OCI-LY7 (cell line): ENCODE data around the gene PPT1. TPM values are rescaled to one million over a fixed set of nuclear protein-coding genes. Genes with fewer than 3 reads are reported as not detected.

Experiments used
- BruUV-seq: library from RNA; stranded (reverse); fragments of 400-500 nt; replicated peaks from 2 replicates; lab custom pipeline; 2021; lab: Mats Ljungman, UMichigan
- CTCF ChIA-PET: fragments of 300-600 bp; sonication (Branson Sonifier 250); formaldehyde crosslinking; loops from one replicate; lab custom pipeline; 2022; ENCODE audit warnings: antibody characterized with exemption; ENCODE audit not compliant: unreplicated experiment; lab: Charles Lee
- POLR2A ChIA-PET: fragments of 300-600 bp; sonication (Branson Sonifier 250); formaldehyde crosslinking; loops from one replicate; lab custom pipeline; 2022; ENCODE audit warnings: antibody characterized with exemption; lab: Charles Lee
- DNase-seq: peaks from one replicate; pipeline ENCODE4 v3.0.0-alpha.2; 2015; ENCODE audit warnings: low spot score
- H2AFZ ChIP-seq: fragments of 200-600 bp; sonication (generic), shearing (Covaris generic); 2 replicates; pipeline ENCODE4 v1.6.1; 2014; ENCODE audit warnings: mild to moderate bottlenecking, antibody characterized with exemption, low read length, moderate library complexity
- H3K27ac ChIP-seq: fragments of 200-600 bp; sonication (generic); 2 replicates; pipeline ENCODE4 v1.5.1; 2014; ENCODE audit warnings: mixed run types, low read depth, mild to moderate bottlenecking, moderate library complexity, low read length, inconsistent platforms; ENCODE audit not compliant: poor library complexity, severe bottlenecking
- H3K36me3 ChIP-seq: fragments of 200-600 bp; sonication (generic); 2 replicates; pipeline ENCODE4 v1.6.1; 2014; ENCODE audit warnings: mild to moderate bottlenecking, antibody characterized with exemption, low read length, moderate library complexity, mixed read lengths; ENCODE audit not compliant: insufficient read depth
- H3K4me1 ChIP-seq: fragments of 200-600 bp; sonication (generic); 2 replicates; pipeline ENCODE4 v1.5.1; 2014; ENCODE audit warnings: mild to moderate bottlenecking, low read length; ENCODE audit not compliant: insufficient read depth, poor library complexity, severe bottlenecking
- H3K4me2 ChIP-seq: fragments of 200-600 bp; sonication (generic); 2 replicates; pipeline ENCODE4 v1.6.1; 2014; ENCODE audit warnings: mild to moderate bottlenecking, low read length
- H3K4me3 ChIP-seq: fragments of 200-600 bp; sonication (generic); 2 replicates; pipeline ENCODE4 v1.5.1; 2014; ENCODE audit warnings: mild to moderate bottlenecking, low read depth, low read length; ENCODE audit not compliant: poor library complexity, severe bottlenecking
- H3K79me2 ChIP-seq: fragments of 200-600 bp; sonication (generic); 2 replicates; pipeline ENCODE4 v1.6.1; 2016; ENCODE audit warnings: low read depth, mild to moderate bottlenecking, low read length, moderate library complexity, mixed read lengths; ENCODE audit not compliant: insufficient read depth
- H3K9me2 ChIP-seq: fragments of 200-600 bp; sonication (generic); 2 replicates; pipeline ENCODE4 v1.6.1; 2016; ENCODE audit warnings: mild to moderate bottlenecking, low read length, mixed read lengths; ENCODE audit not compliant: insufficient read depth
- H3K9me3 ChIP-seq: fragments of 200-600 bp; sonication (generic); 2 replicates; pipeline ENCODE4 v1.6.1; 2014; ENCODE audit warnings: mild to moderate bottlenecking, mixed run types, low read length, mixed read lengths
- H4K20me1 ChIP-seq: fragments of 200-600 bp; sonication (generic); 2 replicates; pipeline ENCODE4 v1.6.1; 2014; ENCODE audit warnings: mild to moderate bottlenecking, antibody characterized with exemption, low read length, moderate library complexity, mixed read lengths; ENCODE audit not compliant: insufficient read depth
- CTCF ChIP-seq: fragments of 200-600 bp; sonication (generic); conservative IDR thresholded peaks from 2 replicates; pipeline ENCODE4 v1.5.1; 2014; ENCODE audit warnings: mild to moderate bottlenecking, antibody characterized with exemption, low read length, moderate library complexity, mixed read lengths
- EZH2phosphoT487 ChIP-seq: fragments of 200-600 bp; sonication (generic); IDR thresholded peaks from 2 replicates; pipeline ENCODE4 v1.6.1; 2018; ENCODE audit warnings: low read depth, borderline replicate concordance, mild to moderate bottlenecking, mixed run types, antibody characterized with exemption, low read length, moderate library complexity, mixed read lengths
- intact Hi-C: fragments of 100-400 bp; cut with micrococcal nuclease; formaldehyde crosslinking; loops from one replicate; pipeline ENCODE4 v1.10.0; 2022; ENCODE audit not compliant: unreplicated experiment
- total RNA-seq, 2 experiments: library from RNA; depleted of rRNA in 1 of 2; stranded (reverse); fragments of >200 nt in 1 of 2; shearing (Covaris generic) in 1 of 2; gene quantifications; 2 replicates each; pipeline ENCODE4 v1.2.3, GENCODE V29; 2014 to 2022

PPT1 gene
- total RNA-seq, 2 experiments from 2014 or later = 55.9 to 66.5 TPM

- H3K4me3 ChIP-seq = peak overlapping the region; percentile 91
- peaks cover 29% of the 10 kb centered on the region for H3K4me1 ChIP-seq
- H4K20me1 ChIP-seq = no peaks in the 10 kb centered on the region
- TSS peak; percentile 80 for BruUV-seq
- H3K79me2 ChIP-seq = peaks cover 25% of the 10 kb centered on the region
- DNase-seq = no peak
- no peak for TF ChIP-seq EZH2phosphoT487
- no peak for TF ChIP-seq CTCF
- H3K4me2 ChIP-seq = peak overlapping the region; percentile 83
- ChIA-PET CTCF (interaction anchor here (0.5 kb wide), 1 partner anchor 248 kb away, joined by 6 read pairs; no protein-coding TSS in a partner anchor), POLR2A (interaction anchor here (0.6 kb wide), 2 partner anchors 183 to 381 kb away, joined by 3 read pairs; no protein-coding TSS in a partner anchor)
- H3K36me3 ChIP-seq = peaks cover 29% of the 10 kb centered on the region
- H3K9me2 ChIP-seq = no peaks in the 10 kb centered on the region
- no peaks in the 10 kb centered on the region for H3K9me3 ChIP-seq
- intact Hi-C loops = no loop called here
- H3K27ac ChIP-seq = peak overlapping the region; percentile 34
- H2AFZ ChIP-seq = peak overlapping the region; percentile 98
These were observed 441 bp downstream of the PPT1 start for GRCh38 chr1:40096646-40096976.

GRCh38 chr1:40095806-40096205 is 1.2 kb downstream of the PPT1 start:
- Histone ChIP-seq H3K36me3 (peaks cover 37% of the 10 kb centered on the region), H3K4me3 (peak overlapping the region; percentile 91), H3K4me2 (peak overlapping the region; percentile 83), H3K79me2 (peaks cover 25% of the 10 kb centered on the region), H4K20me1 (no peaks in the 10 kb centered on the region), H3K9me2 (no peaks in the 10 kb centered on the region), H3K4me1 (peaks cover 29% of the 10 kb centered on the region), H3K9me3 (no peaks in the 10 kb centered on the region), H2AFZ (no peak overlapping the region), H3K27ac (no peak overlapping the region)
- intact Hi-C loops = no loop called here
- no TSS peak for BruUV-seq
- ChIA-PET POLR2A (interaction anchor here (0.6 kb wide), 1 partner anchor 182 kb away, joined by 3 read pairs; no protein-coding TSS in a partner anchor), CTCF (no interaction called here)
- TF ChIP-seq CTCF (no peak), EZH2phosphoT487 (no peak)
- DNase-seq = no peak

GRCh38 chr1:40094466-40095110 is 2.5 kb downstream of the PPT1 start:
- TF ChIP-seq CTCF (no peak), EZH2phosphoT487 (no peak)
- H3K9me3 ChIP-seq = no peaks in the 10 kb centered on the region
- H4K20me1 ChIP-seq = no peaks in the 10 kb centered on the region
- H2AFZ ChIP-seq = no peak overlapping the region
- peaks cover 49% of the 10 kb centered on the region for H3K36me3 ChIP-seq
- H3K79me2 ChIP-seq = peaks cover 25% of the 10 kb centered on the region
- no peak for DNase-seq
- peaks cover 29% of the 10 kb centered on the region for H3K4me1 ChIP-seq
- no TSS peak for BruUV-seq
- ChIA-PET POLR2A (interaction anchor here (0.5 to 1.4 kb wide), 5 partner anchors 13 to 211 kb away, joined by 3 to 4 read pairs (median 3); partner anchors contain the start of gene TRIT1), CTCF (no interaction called here)
- no peak overlapping the region for H3K4me3 ChIP-seq
- intact Hi-C loops = no loop called here
- 0 out of 2 replicates have a peak overlapping the region, but pooled peaks have one; percentile 83 for H3K4me2 ChIP-seq
- H3K9me2 ChIP-seq = no peaks in the 10 kb centered on the region
- no peak overlapping the region for H3K27ac ChIP-seq
